Measurements from ENCODE around the gene ROR2.
A peak's percentile ranks its signal among the peaks of the same experiment; 100 is the strongest.

The ROR2 gene

GRCh38 chr9:91948597-91949391 is 1.2 kb downstream of the ROR2 start:
- peak; percentile 75 for DNase-seq (ENCODE audit: low spot score)

DNA sequence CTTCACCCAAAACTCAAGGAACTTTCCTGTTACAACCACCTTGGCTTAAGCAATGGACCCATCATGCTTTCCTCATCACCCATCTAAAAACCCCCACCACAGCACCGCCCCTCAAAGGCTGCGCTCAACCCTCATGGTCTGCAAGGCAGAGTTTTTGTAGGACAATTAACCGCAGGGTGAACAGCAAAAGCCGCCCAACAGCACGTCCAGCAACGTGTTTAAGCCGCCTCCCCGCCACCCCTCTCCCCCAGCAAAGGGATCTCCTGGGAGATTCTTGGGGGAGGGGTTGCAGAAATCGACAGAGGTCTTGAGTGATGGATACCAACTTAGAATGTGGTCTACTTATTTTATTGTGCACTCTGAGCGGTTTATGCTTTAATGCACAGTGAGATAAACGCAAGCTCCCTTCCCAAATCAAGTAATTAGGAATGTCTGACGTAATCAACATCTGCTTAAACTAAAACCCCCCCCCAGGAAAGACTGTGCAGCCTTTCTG is 1.9 kb downstream of the ROR2 start:
- no peak for DNase-seq (ENCODE audit: low spot score)

- DNase-seq (ENCODE audit: low spot score), result no peak
Measured at GRCh38 chr9:91946653-91947488, 3.2 kb downstream of the ROR2 start.

- no peak for DNase-seq (ENCODE audit: low spot score)
Measured at GRCh38 chr9:91946196-91946595, 3.8 kb downstream of the ROR2 start.

GRCh38 chr9:91945277-91946085 is 4.5 kb downstream of the ROR2 start:
- DNase-seq (ENCODE audit: low spot score), result peak; percentile 46

DNA sequence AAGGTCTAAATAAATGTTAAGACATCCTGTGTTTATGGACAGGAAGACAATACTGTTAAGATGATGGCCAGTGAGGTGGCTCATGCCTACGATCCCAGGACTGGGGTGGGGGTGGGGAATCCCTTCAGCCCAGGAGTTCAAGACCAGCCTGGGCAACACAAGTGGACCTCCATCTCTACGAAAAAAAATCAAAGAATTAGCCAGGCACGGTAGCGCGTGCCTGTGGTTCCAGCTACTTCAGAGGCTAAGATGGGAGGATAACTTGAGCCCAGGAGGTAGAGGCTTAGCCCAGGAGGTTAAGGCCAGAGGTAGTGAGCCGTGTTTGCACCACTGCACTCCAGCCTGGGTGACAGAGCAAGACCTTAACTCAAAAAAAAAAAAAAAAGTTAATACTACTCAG is 5.3 kb downstream of the ROR2 start:
- DNase-seq (ENCODE audit: low spot score), result no peak

DNA sequence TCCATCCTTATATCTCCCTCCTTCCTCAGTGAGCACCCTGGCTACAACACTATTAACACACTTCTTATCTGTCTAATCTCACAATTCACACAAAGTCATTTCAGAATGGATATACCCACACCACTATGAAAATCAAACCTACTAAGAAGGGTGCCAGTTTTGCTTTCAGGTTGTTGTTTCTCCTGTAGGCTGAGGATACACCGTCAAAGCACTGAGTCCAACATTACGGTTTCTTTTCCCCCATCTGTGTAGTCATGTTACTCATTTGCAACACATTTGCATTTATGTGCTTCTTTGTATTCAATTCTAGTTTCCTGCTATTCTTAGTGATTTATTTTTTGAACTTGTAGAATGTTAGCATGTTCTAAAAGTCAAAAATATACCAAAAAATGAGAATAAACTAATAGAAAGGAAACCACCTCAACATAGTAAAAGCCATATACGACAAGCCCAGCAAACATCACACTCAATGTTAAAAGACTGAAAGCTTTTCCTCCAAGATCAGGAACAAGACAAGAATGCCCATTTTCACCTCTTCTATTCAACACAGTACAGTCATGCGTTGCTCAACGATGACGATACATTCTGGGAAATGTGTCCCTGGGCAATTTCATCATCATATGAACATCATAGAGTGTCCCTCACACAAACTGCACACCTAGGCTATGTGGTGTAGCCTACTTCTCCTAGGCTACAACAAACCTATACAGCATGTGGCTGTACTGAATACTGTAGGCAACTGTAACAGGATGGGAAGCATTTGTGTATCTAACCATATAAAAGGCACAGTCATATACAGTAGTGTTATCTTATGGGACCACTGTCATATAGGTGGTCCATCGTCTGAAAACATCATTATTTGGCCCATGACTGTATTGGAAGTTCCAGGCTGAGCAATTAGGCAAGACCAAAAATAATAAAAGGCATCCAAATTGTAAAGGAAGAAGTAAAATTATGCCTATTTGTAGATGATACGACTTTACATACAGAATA is 6.3 kb downstream of the ROR2 start:
- DNase-seq (ENCODE audit: low spot score), result no peak

DNA sequence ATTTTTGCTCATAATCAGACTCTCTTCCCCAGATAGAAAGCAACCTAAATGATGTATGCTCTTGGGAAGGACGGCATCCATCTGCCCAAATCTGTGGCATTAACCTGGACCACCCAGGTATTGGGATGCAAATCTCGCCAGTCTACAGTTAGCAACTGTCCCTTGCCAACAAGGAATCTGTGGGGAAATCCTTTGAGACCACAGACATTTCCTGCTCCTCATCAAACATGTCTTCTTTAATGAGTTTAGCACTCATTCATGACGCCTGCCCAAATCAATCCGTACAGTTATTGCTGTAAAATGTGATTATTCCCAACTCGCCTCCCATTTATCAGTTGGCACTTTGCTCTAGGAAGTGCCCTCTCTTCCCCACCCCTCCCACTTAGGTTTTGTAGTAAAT is 7.8 kb downstream of the ROR2 start:
- DNase-seq (ENCODE audit: low spot score), result no peak

- DNase-seq (ENCODE audit: low spot score), result no peak
Measured at GRCh38 chr9:91939978-91940377, 10.1 kb downstream of the ROR2 start.

DNA sequence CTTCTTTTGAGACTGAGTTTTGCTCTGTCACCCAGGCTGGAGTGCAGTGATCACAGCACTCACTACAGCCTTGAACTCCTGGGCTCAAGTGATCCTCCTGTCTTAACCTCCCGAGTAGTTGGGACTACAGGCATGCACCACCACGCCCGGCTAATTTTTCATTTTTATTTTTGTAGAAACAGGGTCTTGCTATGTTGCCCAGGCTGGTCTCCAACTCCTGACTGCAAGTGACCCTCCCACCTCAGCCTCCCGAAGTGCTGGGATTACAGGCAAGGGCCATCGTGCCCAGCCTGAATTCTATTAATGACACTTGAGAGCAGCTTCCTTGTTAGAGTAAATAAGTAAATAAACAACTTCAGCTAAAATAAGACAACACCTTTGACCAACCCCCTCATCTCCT is 12.3 kb downstream of the ROR2 start:
- no peak for DNase-seq (ENCODE audit: low spot score)

GRCh38 chr9:91937056-91937455 is 13.0 kb downstream of the ROR2 start:
- DNase-seq (ENCODE audit: low spot score), result no peak

- no peak for DNase-seq (ENCODE audit: low spot score)
Measured at GRCh38 chr9:91935805-91936514, 14.1 kb downstream of the ROR2 start.

DNA sequence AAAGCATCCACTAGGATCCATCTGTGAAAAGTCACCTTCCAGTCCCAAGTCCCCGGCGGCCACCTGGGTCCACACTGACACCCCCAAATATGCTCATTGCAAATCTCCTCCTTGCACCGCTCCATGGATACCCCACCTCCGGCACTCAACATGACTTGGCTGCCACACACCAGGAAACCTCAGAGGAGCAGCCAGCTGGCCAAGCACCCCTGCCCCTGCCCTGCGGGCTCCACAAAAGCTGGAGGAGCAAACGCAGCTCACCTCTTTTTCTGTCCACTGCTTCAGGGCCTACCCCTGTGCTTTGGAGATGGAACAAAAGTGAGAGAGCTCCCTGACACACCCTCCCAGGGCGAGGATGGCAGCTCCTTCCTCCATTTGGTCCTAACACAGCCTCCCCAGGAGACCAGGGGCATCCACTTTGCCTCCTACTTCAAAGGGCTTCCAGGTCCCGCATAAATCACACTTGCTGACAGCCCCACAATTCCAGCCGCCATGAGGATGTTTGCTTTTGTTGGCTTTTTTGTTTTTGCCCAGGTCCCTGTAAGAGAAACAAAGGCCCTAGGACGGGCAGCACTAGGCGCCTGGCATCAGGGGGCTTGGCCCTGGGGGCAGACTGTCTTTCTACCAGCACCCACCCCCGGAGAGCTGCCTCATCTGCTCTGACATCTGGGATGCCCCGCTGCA is 14.8 kb downstream of the ROR2 start:
- DNase-seq (ENCODE audit: low spot score), result no peak

DNA sequence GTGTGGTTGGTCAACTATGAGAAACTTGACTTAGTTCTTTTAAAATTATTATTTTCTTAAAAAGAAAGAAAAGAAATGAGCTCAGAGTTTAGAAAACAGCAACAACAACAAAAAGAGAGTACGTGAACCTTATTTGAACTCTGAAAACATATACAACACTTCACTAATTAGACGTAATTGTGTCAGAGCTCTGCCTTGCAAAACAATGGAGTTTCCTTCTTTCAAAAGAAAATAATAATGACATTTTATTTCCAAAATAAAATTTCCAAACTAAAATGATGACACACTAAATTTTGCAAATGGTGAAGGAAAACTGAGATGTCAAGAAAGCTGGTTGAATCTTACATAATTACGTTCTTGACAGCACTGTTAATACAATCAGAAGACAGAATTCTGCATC is 15.4 kb downstream of the ROR2 start:
- no peak for DNase-seq (ENCODE audit: low spot score)

- no peak for DNase-seq (ENCODE audit: low spot score)
Measured at GRCh38 chr9:91933556-91934352, 16.3 kb downstream of the ROR2 start.

- DNase-seq (ENCODE audit: low spot score), result no peak
Measured at GRCh38 chr9:91930475-91930874, 19.6 kb downstream of the ROR2 start.

DNA sequence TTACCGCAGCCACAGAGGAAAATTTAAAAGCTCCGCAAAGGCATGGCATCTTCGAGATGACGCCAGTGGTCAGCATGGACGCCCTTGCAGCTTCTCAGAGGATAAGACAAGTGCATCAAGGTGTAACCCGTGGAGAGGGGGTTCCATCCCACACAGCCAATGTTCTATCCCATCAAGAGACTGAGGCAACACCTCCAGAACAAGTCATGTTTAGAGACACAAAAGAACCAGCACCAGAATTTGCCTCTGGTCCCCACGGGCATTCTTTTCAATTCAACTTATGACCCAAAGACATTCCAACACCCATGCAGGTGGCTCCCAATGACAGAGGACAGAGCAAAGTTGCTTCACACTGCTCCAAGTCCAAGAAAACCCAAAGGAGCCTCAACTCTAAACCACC is 20.7 kb downstream of the ROR2 start:
- DNase-seq (ENCODE audit: low spot score), result no peak

DNA sequence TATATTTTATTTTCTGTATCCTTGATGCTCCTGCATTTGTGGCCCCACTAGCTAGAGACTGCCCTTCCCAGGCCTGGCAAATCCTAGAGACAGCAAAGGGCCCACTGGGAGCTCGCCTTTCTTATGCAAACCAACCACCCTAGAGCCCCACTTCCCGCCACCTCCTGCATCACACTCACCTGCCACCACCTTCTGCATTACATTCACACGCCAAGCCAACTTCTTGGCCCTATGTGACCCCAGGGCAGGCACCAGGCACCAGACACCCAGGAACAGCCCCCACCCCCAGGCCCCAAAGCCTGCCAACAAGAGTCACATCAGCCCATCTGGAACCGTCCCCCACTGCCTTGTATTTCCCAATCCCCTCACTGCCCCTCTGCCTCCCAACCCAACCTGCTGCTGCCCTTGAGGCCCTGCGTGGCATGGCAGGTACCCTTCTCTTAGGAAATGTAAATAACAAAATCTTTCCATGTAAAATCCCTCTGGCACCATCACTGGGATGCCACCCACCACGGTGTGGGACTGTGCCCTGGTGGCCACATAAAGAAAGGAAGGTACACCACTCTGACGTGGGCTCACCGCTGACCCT is 22.0 kb downstream of the ROR2 start:
- DNase-seq (ENCODE audit: low spot score), result no peak

GRCh38 chr9:91924090-91924489 is 25.9 kb downstream of the ROR2 start:
- DNase-seq (ENCODE audit: low spot score), result no peak
